ENCODE data around the gene WNK3.

WNK3 gene

GRCh38 chrX:54171527-54172250 is 186.2 kb downstream of the WNK3 start:
- DNase-seq (ENCODE audit: low read depth) = no peak
- TF ChIP-seq, protein P1, sequence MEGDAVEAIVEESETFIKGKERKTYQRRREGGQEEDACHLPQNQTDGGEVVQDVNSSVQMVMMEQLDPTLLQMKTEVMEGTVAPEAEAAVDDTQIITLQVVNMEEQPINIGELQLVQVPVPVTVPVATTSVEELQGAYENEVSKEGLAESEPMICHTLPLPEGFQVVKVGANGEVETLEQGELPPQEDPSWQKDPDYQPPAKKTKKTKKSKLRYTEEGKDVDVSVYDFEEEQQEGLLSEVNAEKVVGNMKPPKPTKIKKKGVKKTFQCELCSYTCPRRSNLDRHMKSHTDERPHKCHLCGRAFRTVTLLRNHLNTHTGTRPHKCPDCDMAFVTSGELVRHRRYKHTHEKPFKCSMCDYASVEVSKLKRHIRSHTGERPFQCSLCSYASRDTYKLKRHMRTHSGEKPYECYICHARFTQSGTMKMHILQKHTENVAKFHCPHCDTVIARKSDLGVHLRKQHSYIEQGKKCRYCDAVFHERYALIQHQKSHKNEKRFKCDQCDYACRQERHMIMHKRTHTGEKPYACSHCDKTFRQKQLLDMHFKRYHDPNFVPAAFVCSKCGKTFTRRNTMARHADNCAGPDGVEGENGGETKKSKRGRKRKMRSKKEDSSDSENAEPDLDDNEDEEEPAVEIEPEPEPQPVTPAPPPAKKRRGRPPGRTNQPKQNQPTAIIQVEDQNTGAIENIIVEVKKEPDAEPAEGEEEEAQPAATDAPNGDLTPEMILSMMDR (conservative IDR thresholded peaks at IDR 0.05; ENCODE audit: low read depth, low read length) = no peak
- H3K4me3 ChIP-seq (ENCODE audit: low read length) = no peak overlapping the region

DNA sequence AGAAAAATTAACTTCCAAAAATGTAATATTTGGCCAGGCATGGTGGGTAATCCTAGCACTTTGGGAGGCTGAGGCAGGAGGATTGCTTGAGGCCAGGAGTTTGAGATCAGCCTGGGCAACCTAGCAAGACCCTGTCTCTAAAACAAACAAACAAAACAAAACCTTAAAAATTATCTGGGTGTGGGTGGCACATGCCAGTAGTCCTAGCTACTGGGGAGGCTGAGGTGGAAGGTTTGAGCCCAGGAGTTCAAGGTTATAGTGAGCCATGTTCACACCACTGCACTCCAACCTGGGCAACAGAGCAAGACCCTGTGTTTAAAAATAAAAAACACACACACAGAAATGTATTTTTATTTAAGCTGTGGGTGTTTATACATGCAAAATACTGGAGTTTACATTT is 186.8 kb downstream of the WNK3 start:
- TF ChIP-seq, protein P1 (conservative IDR thresholded peaks at IDR 0.05; ENCODE audit: low read depth, low read length) = no peak
- no peak overlapping the region for H3K4me3 ChIP-seq (ENCODE audit: low read length)
- DNase-seq (ENCODE audit: low read depth) = no peak

DNA sequence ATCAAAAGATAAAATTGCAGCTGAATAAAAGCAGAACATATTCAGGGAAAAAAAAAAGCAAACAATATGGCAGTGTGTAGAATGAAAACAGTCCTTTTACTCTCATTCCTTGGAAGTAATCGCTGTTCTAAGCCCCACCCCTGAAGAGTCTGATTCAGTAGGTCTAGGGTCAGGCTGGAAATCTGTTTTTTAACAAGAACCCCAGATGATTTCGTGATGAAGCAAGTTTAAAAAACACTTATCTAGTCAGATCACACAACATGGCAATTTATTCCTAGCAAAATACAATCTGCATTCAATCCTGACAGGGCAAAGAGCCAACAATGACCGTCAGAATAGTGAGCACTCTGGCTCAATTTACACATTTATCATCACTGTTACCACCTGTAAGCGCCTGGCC is 190.9 kb downstream of the WNK3 start:
- TF ChIP-seq, protein P1 (conservative IDR thresholded peaks at IDR 0.05; ENCODE audit: low read depth, low read length) = no peak
- H3K4me3 ChIP-seq (ENCODE audit: low read length) = no peak overlapping the region
- DNase-seq (ENCODE audit: low read depth) = no peak

- DNase-seq (ENCODE audit: low read depth) = no peak
- TF ChIP-seq, protein P1 (conservative IDR thresholded peaks at IDR 0.05; ENCODE audit: low read depth, low read length) = no peak
- no peak overlapping the region for H3K4me3 ChIP-seq (ENCODE audit: low read length)
Measured at GRCh38 chrX:54157561-54157960, 200.3 kb downstream of the WNK3 start.

Data from retinal pigment epithelial cell (primary cell).